ENCODE measurements around the gene SLC6A12. TPM values are rescaled to one million over a fixed set of nuclear protein-coding genes. Genes with fewer than 3 reads are reported as not detected.

Gene SLC6A12
- total RNA-seq, 1 experiment from 2014 or later, result 0.17 TPM

GRCh38 chr12:157644-158043 lies 56.3 kb downstream of the SLC6A12 start:
- H2BK15ac ChIP-seq (ENCODE audit: low read depth, low read length), result no peak overlapping the region
- H3K36me3 Mint-ChIP-seq (ENCODE audit: insufficient read depth in 1 of 3, low read depth in 3 of 3), result no peaks in the 10 kb centered on the region; a peak in 1 of 7 replicates
- H3K4me2 ChIP-seq (ENCODE audit: insufficient read depth, insufficient read length, low read length), result no peak overlapping the region
- no peak overlapping the region for H3K56ac ChIP-seq (ENCODE audit: insufficient read length, low read depth, low read length)
- TF ChIP-seq, protein P1, sequence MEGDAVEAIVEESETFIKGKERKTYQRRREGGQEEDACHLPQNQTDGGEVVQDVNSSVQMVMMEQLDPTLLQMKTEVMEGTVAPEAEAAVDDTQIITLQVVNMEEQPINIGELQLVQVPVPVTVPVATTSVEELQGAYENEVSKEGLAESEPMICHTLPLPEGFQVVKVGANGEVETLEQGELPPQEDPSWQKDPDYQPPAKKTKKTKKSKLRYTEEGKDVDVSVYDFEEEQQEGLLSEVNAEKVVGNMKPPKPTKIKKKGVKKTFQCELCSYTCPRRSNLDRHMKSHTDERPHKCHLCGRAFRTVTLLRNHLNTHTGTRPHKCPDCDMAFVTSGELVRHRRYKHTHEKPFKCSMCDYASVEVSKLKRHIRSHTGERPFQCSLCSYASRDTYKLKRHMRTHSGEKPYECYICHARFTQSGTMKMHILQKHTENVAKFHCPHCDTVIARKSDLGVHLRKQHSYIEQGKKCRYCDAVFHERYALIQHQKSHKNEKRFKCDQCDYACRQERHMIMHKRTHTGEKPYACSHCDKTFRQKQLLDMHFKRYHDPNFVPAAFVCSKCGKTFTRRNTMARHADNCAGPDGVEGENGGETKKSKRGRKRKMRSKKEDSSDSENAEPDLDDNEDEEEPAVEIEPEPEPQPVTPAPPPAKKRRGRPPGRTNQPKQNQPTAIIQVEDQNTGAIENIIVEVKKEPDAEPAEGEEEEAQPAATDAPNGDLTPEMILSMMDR (conservative IDR thresholded peaks at IDR 0.05), result no peak
- no peak overlapping the region; the same call in 1 of the 2 replicates for H3K14ac ChIP-seq (ENCODE audit: insufficient read depth, low read length)
- H2BK5ac ChIP-seq (ENCODE audit: insufficient read length, low read length), result no peak overlapping the region
- no CpG with 5 or more reads among the region's 12 CpGs for WGBS (ENCODE audit: extremely low coverage, insufficient read length, low lambda C conversion rate)
- peaks cover 9 to 27% of the 10 kb centered on the region in 2 experiments for H3K4me1 Mint-ChIP-seq
- no peak overlapping the region for H3K9ac ChIP-seq (ENCODE audit: extremely low read depth, insufficient read length, low read length)
- no peaks in the 10 kb centered on the region for H3K4me1 ChIP-seq (ENCODE audit: insufficient read depth, low read length)
- H3K4ac ChIP-seq (ENCODE audit: low read depth, low read length), result no peak overlapping the region
- H2AFZ ChIP-seq (ENCODE audit: low read length), result no peak overlapping the region
- H4K5ac ChIP-seq (ENCODE audit: insufficient read length, low read depth, low read length), result no peak overlapping the region
- no peaks in the 10 kb centered on the region for H3K23me2 ChIP-seq (ENCODE audit: insufficient read length, low read depth, low read length, poor library complexity, severe bottlenecking)
- H3K23ac ChIP-seq (ENCODE audit: insufficient read length, low read depth, low read length), result no peak overlapping the region
- no peak overlapping the region for H3K4me3 Mint-ChIP-seq
- no peaks in the 10 kb centered on the region for H4K20me1 ChIP-seq (ENCODE audit: control insufficient read depth, insufficient read depth, insufficient read length)
- H2BK20ac ChIP-seq (ENCODE audit: low read depth, low read length, poor library complexity, severe bottlenecking), result no peak overlapping the region
- H3K27me3 Mint-ChIP-seq (ENCODE audit: low read depth), result peaks cover 5% of the 10 kb centered on the region; the same call in 1 of the 2 replicates
- H2AK5ac ChIP-seq (ENCODE audit: insufficient read length, low read length), result no peak overlapping the region
- H3K9me3 Mint-ChIP-seq, result no peaks in the 10 kb centered on the region
- H3K79me2 ChIP-seq (ENCODE audit: insufficient read depth, low read length), result no peaks in the 10 kb centered on the region
- H3T11ph ChIP-seq (ENCODE audit: low read length), result no peak overlapping the region
- no peaks in the 10 kb centered on the region for H3K9me3 ChIP-seq (ENCODE audit: control insufficient read depth, low read depth, low read length)
- no peak overlapping the region for H4K91ac ChIP-seq (ENCODE audit: insufficient read length, low read depth, low read length)
- no peak overlapping the region for H4K8ac ChIP-seq (replicated peaks; ENCODE audit: insufficient read length, low read depth, low read length)
- H2BK12ac ChIP-seq (ENCODE audit: insufficient read length, low read depth, low read length), result no peak overlapping the region
- no peak overlapping the region for H3K27ac Mint-ChIP-seq
- no peak overlapping the region for H2BK120ac ChIP-seq (ENCODE audit: low read depth, low read length, poor library complexity, severe bottlenecking)
- H3K18ac ChIP-seq (ENCODE audit: insufficient read length, low read depth, low read length), result no peak overlapping the region
- H3K27me3 ChIP-seq (ENCODE audit: insufficient read depth, low read length), result no peaks in the 10 kb centered on the region
- DNase-seq, result no peak
- no peaks in the 10 kb centered on the region for H3K79me1 ChIP-seq (ENCODE audit: insufficient read depth, low read depth, low read length, poor library complexity, severe bottlenecking)
- no peak overlapping the region for H3K27ac ChIP-seq (ENCODE audit: insufficient read length, low read depth, low read length)
